HG03280 (cell line): ENCODE data around the gene CD247.

Source experiments
- ATAC-seq: cut with Tn5 transposase; IDR thresholded peaks from one replicate; pipeline ENCODE4 v1.9.1; 2021; ENCODE audit warnings: mild to moderate bottlenecking, moderate library complexity; ENCODE audit not compliant: unreplicated experiment

Gene CD247

DNA sequence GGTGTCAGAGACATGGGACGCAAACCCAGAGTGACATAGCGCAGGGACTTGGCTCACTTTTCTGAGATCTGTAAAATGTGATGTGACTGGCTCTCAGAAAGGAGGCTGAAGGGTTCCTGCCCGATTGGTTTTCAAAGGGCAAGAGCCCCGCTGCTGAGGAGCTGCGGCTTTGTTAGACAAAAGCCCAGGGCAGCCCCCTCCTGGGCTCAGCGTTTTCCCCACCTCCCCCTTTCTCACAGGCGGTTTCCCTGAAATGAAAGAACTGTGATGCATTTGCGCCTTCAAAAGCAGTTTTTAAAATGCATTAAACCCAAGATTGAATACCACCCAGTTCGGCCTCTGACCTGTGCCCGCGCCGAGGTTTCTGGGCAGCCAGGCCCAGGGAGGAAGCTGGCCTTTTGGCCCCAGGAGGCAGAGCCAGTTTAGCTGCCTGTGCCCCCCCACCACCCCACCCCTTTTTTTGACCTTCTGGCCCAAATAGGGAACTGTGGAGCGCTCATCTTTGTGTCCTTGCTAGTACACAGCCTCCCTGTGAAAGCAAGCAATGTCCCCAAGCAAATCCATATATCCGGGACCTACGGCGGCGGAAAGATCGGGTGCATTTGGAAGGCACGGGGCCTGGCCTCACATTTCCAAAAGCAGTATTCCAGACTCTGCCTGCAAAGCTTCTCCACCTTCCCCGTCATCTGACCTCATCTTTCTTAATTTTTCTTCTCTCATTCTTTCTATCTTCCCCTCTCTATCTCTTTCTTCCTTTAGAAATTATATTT is 28.6 kb downstream of the CD247 start:
- no peak for ATAC-seq

DNA sequence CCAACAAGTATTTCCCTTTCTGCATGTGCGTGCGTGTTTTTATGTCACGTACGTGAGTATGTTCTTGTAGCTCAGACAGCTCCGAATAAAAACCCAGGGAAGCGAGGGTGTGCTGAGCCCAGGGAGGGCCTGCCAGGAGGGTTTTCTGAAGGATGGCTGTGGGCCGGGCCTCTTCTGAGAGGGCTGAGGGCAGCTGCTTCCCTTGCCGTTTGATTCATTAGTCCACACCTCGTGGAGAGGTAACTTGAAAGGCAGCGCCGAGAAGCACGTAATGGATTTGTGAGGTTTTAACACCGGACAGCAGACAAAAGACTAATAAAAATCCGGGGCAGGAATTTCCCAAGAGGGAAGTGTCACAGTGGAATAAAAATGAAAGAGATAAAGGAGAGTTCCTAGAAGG is 29.5 kb downstream of the CD247 start:
- ATAC-seq: no peak

DNA sequence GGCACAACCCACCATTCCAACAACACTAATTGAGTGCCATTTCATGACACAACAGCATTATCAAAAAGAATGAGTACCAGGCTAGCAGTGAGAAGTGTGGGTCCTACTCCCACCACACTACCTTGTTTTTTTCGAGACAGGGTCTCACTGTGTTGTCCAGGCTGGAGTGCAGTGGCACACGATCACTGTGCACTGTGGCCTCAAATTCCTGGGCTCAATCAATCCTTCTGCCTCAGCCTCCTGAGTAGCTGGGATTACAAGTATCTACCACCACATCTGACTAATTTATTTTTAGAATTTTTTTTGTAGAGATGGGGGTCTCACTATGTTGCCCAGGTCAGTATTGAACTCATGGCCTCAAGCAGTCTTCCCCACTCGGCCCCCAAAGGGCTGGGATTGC is 30.7 kb downstream of the CD247 start:
- ATAC-seq: no peak

DNA sequence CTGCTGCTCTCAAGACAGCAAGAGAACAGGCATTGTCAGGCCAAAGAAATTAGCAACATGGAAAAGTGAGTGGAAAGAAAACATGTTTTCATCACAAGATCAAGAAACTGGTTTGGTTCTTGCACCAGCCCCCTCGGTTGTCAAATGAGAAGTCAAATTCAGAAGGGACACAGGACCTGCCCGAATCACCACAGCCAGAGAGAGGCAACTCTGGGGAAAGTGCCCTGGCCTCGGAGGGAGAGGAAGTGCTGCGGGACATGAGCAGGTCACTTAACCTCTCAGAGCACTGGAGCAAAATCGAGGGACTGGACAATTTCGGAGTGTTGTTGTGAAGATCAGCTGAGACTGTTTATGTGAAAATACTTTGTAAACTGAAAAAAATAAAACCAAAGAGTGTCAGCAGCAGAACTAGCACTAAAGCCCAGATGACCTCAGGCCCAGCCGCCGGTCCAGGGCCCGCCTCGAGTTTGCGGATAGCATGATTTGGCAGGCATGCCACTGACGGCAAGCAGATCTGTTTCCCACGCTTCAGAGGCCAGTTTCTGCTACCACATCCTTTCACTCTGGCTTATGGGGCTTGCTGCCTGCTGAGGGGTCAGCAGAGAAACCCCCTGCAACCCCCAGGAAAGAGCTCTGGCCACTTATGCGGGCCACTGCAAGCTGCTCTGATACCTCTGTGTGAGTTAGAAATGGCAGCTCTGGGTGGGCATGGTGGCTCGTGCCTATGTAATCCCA is 32.1 kb downstream of the CD247 start:
- no peak for ATAC-seq

DNA sequence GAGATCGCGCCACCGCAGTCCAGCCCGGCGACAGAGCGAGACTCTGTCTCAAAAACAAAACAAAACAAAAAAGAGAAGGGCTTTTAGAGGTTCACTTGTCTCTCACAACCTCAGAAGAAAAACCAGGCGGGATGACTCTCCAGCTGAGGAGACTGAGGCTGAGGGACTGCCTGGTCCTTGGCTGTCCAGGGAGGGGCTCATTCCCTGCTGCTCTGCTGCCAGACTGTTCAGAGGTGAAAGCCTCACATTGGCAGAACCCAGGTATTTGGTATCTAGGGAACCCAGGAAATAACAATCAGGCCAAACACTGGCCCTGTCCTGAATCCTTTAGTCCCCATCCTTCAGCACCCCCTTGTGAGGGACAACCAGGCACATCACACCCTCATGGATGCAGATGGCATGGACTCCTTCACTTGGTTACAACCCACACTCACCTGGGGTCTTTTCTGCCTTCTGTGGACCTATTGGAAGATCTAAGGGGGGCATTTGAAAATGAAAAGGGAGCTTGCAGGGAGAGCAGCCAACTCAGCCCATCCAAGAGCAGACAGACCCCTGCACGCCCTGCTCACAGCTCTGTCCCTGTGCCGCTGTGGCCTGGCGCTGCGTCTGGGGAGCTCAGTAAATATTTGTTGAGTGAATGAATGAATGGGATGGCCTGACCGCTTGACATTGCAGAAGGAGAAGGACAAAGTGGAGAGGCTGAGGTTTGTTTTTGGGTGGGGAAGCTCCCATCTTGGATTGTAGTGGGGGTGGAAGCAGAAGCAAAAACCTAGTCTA is 33.4 kb downstream of the CD247 start:
- no peak for ATAC-seq

DNA sequence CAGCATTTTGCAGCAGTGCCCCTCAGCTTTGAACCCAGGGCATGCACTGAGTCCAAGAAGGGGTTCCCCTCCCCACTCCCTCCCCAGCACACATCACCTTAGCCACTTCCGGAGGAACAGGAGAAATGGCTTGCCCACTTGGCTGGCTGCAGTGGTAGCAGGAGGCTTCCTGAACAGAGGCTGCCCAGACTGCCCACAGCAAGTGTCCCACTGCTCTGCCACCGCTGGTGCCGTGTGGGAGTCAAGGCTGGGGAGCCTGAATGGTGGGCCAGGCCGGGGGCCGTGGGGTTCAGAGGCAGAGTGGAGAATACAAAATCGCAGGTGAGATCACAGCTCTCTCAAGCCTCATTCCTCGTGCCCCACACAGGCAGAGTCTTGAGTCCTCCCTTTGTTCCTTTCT is 34.5 kb downstream of the CD247 start:
- ATAC-seq: no peak

DNA sequence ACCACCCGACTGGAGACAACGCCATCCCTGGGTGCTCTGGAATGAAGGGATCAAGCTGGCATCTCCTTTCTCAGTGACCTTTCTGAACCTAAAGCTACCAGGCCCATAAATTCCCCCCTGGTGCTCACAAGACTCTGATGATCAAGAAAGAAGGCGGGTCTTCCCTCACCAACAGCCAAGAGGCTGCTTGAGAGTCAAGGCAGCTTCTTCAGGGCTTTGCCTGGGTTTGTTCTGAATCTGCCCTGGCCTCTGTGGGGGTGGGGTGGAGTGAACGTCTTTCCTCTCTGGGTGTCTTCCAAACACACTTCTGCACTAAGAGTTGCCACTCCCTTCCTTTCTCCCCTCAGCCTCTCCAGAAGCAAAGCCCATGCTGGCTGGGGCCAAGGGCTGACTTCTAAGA is 36.1 kb downstream of the CD247 start:
- no peak for ATAC-seq

DNA sequence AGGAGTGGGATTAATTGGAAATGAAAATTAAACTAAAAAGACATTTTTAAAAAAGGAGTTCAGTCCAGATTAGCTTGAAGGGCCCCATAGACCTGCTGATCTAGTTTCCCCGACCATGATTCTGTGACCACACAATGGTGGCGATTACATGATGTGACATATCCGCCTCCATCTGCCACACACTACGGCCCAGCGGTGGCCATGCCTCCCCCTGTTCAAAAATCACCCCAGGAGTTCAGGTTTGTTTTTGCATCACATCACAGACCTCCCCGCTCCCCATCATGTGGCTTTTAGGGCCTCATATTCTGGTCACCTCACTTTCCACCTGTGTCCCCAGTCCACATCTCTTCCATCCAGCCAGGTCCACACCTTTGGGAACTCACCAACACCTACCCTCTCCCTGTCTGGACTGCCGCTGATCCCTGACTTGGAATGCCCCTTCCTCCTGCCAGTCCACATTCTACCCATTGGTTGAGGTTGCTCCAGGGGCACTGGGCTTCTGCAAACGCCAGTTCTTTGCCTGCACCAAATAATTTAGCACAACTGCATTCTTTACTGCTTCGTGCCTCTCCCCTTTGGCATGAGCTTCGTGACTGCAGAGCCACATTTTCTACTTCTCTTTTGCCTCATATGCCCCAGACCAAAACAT is 38.9 kb downstream of the CD247 start:
- no peak for ATAC-seq

DNA sequence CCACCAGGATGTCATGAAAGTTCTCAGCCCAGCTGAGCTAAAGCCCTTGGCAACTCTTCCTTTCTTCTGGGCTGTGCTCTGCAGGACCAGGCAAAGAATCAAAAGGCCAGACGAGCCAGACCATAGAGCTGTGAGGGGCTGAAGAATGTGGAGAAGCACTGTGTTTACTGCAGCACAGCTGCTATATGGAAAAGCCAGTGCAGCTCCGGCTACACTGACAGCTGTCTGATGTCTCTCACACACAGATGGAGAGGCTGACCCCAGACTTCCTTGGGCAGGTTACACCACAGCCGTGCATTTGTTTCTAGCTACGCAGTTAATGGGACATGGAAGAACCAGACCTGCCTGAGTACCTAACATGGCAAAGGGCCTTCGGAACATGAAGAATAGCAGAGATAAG is 40.3 kb downstream of the CD247 start:
- no peak for ATAC-seq

DNA sequence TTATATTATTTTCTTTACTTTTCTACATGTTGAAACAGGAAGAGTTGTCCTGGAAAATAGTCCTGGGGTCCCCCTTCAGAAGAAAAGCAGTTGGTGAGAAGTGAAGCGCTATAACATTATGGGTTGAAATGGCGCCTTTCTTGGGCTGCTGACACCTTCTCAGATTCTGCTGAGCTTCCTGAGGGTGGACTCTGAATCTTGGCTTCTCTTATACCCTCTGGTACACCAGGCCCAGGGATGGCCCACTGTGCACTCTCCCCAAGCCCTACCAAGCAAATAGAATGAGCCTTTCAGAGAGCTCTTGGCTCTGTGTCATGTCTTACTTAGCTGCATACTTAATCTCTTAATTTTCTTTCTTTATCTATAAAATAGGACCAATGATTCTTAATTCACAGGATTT is 42.3 kb downstream of the CD247 start:
- ATAC-seq: no peak

DNA sequence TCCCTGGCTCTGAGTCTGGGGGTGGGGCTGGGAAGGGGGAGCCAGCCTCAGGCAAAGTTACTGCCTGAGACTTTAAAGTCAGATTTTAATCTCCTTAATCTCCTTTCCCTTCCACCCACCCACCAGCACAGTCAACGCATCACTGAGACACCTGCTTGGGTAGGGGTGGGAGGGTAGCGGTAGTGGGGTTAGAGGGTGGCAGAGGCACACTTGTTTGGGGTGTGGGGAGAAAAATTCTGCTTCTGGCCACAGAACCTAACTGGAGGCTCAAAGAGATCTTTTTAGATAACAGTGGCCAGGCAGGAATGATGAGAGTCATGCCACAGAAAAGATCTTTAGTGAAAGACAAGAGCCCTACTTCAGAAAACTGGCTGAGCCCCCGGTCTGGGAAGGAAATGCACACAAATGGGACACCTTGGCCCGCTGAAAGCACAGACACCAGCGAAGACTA is 44.1 kb downstream of the CD247 start:
- no peak for ATAC-seq

DNA sequence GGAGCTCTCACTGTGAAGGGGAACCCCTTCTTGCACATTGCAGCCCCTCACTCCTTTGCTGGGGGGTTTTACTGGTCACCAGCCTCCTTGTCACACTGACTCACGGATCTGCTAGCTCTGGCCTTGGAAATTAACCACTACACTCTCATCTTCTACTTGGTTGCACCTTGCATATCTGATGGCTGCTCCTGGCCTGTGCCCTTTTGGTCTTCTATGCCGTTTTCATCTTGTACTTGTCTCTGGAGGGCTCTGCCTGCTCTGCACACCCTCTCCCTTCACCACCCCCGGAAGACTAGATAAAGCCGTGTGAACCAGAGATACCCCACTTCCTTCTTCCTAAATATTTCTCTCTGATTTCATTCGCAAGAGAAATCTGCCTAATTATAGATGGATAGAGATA is 44.6 kb downstream of the CD247 start:
- ATAC-seq: no peak

DNA sequence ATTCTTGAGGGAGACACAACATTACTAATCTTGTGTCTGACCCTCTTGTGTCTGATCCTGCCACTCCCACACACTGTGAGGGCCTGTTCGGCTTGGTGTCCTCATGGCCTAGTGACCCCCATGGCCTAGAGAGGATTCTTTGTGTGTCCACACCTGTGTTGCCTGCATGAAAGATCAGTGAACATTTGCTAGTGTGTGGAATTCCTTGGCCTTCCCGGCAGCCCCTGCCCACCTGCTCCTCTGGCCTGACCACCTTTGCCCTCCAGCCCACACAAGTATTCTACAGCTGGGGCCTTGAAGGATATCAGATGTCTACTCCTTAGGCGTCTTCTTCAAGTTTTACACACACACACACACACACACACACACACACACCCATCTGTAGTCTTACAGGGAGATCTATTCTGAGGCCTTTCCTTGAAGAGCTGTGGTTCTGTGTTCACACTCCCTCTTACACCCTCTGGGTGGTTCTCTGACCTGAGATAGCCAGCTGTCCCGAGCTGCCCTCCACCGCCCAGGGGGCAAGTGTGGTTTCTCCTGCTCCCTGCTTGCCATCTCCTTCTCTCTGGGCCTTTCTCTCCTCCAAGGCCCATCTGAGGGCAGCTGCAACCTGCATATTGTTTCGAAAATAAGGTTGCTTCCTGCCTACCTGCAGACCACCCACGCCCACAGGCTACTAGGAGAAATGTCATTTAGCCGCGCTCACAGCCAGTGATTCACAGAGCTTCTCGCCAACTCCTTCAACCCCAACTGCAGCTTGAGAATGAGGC is 45.4 kb downstream of the CD247 start:
- no peak for ATAC-seq

DNA sequence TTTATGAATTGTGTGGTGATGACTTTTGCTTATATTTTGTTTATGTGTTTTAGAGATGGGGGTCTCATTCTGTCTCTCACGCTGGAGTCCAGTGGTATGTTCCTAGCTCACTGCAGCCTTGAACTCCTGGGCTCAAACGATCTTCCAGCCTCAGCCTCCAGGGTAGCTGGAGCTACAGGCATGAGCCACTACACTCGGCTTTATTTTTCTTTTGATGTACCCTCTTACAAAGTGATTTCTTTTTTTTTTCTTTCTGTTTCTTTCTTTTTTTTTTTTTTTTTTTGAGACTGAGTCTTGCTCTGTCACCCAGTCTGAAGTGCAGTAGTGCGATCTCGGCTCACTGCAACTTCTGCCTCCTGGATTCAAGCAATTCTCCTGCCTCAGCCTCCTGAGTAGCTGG is 46.8 kb downstream of the CD247 start:
- ATAC-seq: no peak

DNA sequence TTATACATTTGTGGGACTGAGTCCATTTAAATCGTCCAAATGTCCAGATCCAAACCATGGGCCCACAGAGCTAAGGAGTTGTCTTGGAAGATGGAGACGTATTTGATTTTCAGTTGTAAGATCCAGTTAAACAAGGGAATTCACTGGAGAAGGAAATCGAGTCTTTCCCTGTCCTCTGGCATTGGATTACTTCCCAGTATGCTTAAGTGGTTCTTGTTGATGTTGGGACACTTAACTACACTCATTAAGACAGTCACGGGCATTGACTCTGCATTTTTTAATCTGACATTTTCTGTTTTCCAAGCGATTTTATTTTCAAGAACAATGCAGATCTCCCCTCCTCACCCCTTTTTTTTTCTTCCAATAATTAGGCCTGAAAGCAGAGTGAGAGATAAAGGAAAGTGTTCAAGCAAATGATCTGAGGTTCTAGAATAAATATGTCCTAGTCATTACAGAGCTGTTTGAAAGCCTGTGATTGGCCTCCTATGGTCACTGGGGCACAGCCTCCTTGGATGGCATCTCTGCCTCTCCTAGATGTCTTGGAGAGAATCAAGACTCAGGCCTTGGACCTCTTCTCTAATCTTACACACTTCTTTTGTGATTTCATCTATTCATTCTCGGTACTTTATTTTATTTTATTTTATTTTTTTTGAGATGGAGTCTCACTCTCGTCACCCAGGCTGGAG is 48.9 kb downstream of the CD247 start:
- no peak for ATAC-seq

DNA sequence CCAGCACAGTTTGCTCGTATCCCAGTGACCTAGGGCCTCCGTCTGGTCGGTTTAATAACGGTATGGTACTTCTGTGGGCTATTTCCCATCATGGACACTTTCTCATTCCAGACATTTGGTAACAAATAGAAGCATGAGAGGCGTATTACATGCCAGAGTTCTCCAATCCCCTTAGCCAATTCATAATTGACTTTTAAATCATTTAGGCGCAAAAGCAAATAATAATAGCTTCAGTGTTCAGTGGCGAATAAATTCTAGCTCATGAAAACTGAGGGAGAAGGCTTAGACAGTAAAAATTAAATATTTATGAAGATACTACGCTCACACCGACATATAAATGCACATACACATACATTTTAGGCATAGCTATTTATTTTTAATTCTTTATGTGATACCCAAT is 50.6 kb downstream of the CD247 start:
- no peak for ATAC-seq

DNA sequence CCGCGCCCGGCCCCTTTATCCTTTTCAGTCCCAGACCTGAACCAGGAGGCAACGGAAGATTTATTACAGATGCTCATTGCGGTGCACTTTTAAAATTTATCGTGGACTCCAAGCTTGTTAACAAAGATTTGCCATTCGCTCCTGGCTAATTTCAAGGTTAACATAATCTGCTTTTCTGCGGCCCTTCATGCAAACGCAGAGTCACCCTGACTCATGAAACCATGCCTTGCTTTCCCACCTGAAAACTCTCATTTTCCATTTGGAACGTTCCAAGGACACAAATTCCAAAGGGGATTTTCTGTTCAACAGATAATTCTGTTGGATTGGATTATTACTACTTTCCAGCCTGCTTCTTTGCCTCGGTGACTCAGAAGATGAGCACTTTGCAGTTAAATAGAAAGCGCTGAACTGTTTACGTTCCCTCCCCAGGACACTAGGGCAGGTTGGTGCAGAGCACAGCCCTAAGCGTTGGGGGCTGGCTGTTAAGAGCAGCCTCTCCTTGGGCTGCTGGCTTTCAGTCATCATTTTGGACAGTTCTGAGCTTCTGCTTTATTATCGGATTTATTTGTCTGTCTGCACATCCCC is 51.1 kb downstream of the CD247 start:
- no peak for ATAC-seq

DNA sequence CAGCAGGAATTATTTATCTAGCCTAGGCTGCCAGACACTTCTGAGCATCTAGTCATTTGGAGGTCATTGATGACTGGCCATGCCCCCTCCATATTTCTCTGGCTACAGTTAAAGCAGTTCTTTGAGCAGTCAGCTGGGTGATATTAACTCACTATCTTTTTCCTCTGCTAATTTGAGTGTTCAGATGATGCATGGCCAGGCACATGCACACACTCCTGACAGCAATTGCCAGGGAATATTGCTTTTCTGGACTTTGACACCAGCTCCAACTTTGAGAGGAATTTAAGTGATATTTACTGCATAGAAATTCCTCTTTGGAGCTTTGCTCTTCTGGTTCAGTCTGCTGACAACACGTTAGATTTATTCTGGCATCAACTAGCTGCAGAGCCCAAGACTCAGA is 52.6 kb downstream of the CD247 start:
- ATAC-seq: no peak

DNA sequence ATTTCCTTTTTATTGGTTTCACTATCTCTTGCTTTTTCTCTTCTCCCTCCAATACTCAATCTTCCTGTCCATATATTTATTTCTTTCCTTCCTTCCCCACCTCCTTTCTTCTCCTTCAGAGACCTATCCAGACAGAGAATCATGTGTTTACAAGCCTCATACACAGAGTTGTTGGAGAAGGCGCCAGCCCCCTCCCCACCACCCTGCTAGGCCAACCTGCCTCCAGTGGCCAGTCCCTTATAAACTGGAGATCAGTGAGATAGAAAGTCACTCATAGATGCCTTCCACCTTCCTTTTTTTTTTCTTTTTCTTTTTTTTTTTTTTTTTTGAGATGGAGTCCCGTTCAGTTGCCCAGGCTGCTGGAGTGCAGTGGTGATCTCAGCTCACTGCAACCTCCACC is 53.3 kb downstream of the CD247 start:
- no peak for ATAC-seq
